ENCODE results near the gene HERPUD1. TPM values are rescaled to one million over a fixed set of nuclear protein-coding genes. Genes with fewer than 3 reads are reported as not detected.

HERPUD1 gene
- total and polyA plus RNA-seq, 2 of the 13 experiments (the other 11 are each of a cell fraction or from before 2014, with no cell fraction given) = 96.2 to 323 TPM

GRCh38 chr16:56964243-56965148 lies 32.6 kb downstream of the HERPUD1 start (continued):
- TF ChIP-seq, protein P1, sequence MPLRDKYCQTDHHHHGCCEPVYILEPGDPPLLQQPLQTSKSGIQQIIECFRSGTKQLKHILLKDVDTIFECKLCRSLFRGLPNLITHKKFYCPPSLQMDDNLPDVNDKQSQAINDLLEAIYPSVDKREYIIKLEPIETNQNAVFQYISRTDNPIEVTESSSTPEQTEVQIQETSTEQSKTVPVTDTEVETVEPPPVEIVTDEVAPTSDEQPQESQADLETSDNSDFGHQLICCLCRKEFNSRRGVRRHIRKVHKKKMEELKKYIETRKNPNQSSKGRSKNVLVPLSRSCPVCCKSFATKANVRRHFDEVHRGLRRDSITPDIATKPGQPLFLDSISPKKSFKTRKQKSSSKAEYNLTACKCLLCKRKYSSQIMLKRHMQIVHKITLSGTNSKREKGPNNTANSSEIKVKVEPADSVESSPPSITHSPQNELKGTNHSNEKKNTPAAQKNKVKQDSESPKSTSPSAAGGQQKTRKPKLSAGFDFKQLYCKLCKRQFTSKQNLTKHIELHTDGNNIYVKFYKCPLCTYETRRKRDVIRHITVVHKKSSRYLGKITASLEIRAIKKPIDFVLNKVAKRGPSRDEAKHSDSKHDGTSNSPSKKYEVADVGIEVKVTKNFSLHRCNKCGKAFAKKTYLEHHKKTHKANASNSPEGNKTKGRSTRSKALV (CRISPR knock-in tag; IDR thresholded peaks at IDR 0.05) = peak; percentile 39; the same call in 1 of the 2 replicates
- peak; percentile 45; the same call in 1 of the 2 replicates for TF ChIP-seq MEIS2 (CRISPR knock-in tag; IDR thresholded peaks at IDR 0.05)
- TF ChIP-seq SALL1 (CRISPR knock-in tag; IDR thresholded peaks at IDR 0.05) = peak; percentile 86
- TF ChIP-seq ZNF446 (CRISPR knock-in tag; IDR thresholded peaks at IDR 0.05) = no peak
- TF ChIP-seq PRMT3 (CRISPR knock-in tag; IDR thresholded peaks at IDR 0.05; ENCODE audit: borderline replicate concordance, low read depth) = 0 out of 2 replicates have a peak, but pooled peaks have one; percentile 81
- TF ChIP-seq EED (CRISPR knock-in tag; IDR thresholded peaks at IDR 0.05) = no peak
- peak; percentile 20; the same call in 1 of the 2 replicates for TF ChIP-seq THAP11 (CRISPR knock-in tag; IDR thresholded peaks at IDR 0.05)
- no peak for TF ChIP-seq SP1 (IDR thresholded peaks at IDR 0.05)
- peak; percentile 83; the same call in 1 of the 2 replicates for TF ChIP-seq SP1 (CRISPR knock-in tag; IDR thresholded peaks at IDR 0.05)
- peak; percentile 59; the same call in 1 of the 2 replicates for TF ChIP-seq FOXK1 (CRISPR knock-in tag; IDR thresholded peaks at IDR 0.05; ENCODE audit: borderline replicate concordance, low read depth)
- peak; percentile 70 for TF ChIP-seq GFI1 (CRISPR knock-in tag; IDR thresholded peaks at IDR 0.05; ENCODE audit: borderline replicate concordance)
- TF ChIP-seq RXRA (CRISPR knock-in tag; IDR thresholded peaks at IDR 0.05) = peak; percentile 95
- TF ChIP-seq TEAD3 (CRISPR knock-in tag; optimal IDR thresholded peaks at IDR 0.05; ENCODE audit: borderline replicate concordance) = peak; percentile 98
- peak; percentile 55; the same call in 1 of the 2 replicates for TF ChIP-seq FOSL1 (CRISPR knock-in tag; IDR thresholded peaks at IDR 0.05; ENCODE audit: borderline replicate concordance)
- 0 out of 2 replicates have a peak, but pooled peaks have one; percentile 13 for TF ChIP-seq ZSCAN12 (CRISPR knock-in tag; IDR thresholded peaks at IDR 0.05)
- peak; percentile 31; the same call in 1 of the 2 replicates for TF ChIP-seq ZNF547 (CRISPR knock-in tag; IDR thresholded peaks at IDR 0.05)
- peak; percentile 16; the same call in 1 of the 2 replicates for TF ChIP-seq GATAD1 (CRISPR knock-in tag; IDR thresholded peaks at IDR 0.05)
- no peak for TF ChIP-seq ZNF773 (CRISPR knock-in tag; IDR thresholded peaks at IDR 0.05; ENCODE audit: borderline replicate concordance)
- TF ChIP-seq ZNF772 (CRISPR knock-in tag; IDR thresholded peaks at IDR 0.05) = peak; percentile 84
- peak; percentile 23; the same call in 1 of the 2 replicates for TF ChIP-seq PATZ1 (CRISPR knock-in tag; IDR thresholded peaks at IDR 0.05)
- 0 out of 2 replicates have a peak, but pooled peaks have one; percentile 60 for TF ChIP-seq HNRNPL (IDR thresholded peaks at IDR 0.05; ENCODE audit: low read depth, low read length)
- peak; percentile 94 for TF ChIP-seq NR2F2 (IDR thresholded peaks at IDR 0.05; ENCODE audit: borderline replicate concordance, low read depth)
- TF ChIP-seq JUN (CRISPR knock-in tag; IDR thresholded peaks at IDR 0.05) = peak; percentile 64; the same call in 1 of the 2 replicates
- peak; percentile 61 for TF ChIP-seq SMC3 (IDR thresholded peaks at IDR 0.05; ENCODE audit: low read length)
- peak; percentile 48; the same call in 1 of the 2 replicates for TF ChIP-seq ZNF605 (CRISPR knock-in tag; IDR thresholded peaks at IDR 0.05)
- TF ChIP-seq ZFX (CRISPR knock-in tag; IDR thresholded peaks at IDR 0.05; ENCODE audit: low read depth) = peak; percentile 52
